NCI-H345 treated with DMSO at 0.1 percent for 48 hours (cell line): ENCODE measurements around the gene RBM20.

ENCODE experiments used
- DNase-seq: peaks from one replicate; lab custom pipeline; 2025; ENCODE audit not compliant: unreplicated experiment; lab: John Stamatoyannopoulos, UW

Gene RBM20

DNA sequence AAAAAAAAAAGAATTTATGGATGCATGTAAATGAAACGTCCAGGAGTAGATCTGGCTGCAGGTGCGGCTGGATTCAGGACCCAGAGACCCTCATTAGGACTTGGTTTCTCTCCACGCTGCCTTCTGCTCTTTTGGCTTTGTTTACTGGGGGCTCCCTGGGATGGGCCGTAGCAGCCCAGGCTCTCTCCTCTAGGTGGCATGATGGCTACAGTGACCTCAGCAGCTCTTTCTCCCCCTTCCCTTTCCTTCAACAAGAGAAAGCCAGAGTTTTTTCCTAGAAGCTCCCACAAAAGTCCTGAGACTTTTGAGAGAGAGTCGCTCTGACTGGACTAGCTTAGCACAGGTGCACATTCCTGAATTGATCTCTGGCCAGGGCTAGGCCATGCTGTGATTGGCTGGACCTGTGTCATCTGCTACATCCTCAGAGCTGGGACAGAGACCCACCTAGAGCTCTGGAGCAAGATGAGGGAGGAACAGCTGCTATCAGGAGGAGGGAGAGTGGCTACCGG is 159.7 kb downstream of the RBM20 start:
- no peak for DNase-seq

DNA sequence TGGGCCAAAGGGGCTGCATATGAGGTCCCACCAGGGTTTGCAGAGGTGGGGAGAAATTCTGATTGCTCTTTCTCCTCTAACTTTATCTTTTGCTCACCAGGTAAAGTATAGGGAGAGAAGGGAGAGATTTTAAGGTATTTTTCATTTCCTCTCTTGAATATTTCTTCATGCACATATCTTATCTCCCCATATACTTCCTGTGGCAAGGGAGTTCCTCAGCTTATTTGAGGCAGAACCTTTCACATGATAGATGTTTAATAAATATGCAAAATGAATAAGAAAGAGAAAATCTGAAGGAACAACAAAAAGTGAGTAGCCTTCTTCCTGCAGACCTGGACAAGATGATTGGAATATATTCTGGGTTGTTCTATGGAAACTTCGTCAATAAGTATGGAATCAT is 160.2 kb downstream of the RBM20 start:
- DNase-seq = no peak

DNA sequence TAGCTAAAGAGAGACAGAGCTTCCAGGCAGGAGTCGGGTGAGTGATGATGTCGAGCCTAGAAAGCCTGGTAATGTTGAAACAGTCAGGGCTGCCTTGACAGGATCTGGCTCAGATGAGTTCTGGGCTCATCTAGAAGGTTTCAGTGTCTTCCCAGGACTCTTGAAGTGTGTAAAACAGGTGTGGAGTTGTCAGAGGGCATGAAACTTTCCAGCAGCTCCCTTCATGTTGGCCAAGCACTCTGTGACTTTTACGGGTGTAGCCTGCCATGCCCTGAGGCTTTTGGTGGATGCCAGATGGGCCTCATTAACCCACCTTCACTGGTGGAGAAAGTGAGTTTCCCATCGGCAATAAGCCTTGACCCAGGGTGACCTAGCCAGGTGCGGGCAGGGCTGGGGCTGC is 161.2 kb downstream of the RBM20 start:
- DNase-seq = no peak

DNA sequence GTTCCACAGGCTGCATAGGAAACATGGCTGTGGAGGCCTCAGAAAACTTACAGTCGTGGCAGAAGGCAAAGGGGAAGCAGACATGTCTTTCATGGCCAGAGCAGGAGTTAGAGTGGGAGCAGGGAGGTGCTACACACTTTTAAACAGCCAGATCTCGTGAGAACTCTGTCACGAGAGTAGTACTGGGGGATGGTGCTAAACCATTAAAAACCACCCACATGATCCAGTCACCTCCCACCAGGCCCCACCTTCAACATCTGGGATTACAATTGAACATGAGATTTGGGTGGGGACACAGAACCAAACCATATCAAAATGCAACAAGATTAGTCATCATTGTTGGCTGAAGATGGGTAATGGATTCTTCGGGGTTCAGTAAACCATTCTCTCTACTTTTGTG is 162.2 kb downstream of the RBM20 start:
- DNase-seq = no peak

DNA sequence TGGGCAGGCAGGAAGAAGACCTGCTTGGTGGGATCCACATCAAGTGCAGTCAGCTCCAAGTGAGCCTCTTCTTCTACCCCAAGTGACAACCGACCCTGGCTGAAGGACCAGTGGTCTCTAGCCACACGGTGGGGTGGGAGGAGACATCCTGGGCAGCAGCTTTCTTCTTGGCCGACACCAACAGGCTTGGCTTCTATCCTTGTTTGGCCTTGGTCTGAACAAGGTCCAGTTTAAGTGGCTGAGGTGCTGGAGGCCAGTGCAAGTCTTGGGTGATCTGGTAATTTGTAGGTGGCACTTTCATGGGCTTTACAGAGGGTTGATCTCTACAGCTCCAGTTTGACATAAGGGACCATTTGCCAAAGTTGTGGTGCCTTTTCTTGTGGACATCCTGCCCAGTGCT is 164.0 kb downstream of the RBM20 start:
- no peak for DNase-seq

DNA sequence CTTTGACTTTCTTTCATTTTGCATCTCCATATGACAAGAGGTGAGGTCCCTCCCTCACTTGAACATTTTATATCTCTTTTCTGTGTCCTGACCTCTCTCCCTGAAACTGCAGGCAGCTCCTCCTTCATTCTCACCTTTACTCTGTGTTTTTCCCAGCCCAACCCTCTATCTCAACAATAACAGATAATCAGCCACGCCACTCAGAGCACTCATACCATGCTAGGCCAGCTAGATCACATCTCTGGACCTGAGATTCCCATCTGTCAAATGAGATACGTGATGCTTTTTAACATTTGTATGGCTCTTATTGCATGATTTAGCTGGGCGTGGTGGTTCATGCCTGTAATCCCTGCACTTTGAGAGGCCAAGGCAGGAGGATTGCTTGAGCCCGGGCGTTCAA is 164.5 kb downstream of the RBM20 start:
- DNase-seq = no peak

DNA sequence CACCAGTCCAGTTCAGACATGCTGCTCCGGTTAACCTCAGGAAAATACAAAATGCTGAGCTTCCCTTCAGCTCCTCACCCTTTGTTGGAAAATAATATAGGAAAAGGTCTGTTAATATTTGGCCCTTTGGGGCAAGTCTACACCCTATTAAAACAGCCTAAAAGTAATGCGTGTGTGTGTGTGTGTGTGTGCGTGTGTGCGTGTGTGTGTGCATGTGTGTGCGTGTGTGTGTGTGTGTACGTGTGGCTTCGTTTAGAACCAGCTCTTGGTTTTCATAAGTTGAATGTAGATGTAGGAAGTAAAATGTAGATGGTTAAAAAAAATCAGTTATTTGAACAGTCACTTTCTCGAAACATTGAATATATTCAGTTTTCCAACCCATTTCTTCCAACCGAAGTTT is 166.5 kb downstream of the RBM20 start:
- no peak for DNase-seq

DNA sequence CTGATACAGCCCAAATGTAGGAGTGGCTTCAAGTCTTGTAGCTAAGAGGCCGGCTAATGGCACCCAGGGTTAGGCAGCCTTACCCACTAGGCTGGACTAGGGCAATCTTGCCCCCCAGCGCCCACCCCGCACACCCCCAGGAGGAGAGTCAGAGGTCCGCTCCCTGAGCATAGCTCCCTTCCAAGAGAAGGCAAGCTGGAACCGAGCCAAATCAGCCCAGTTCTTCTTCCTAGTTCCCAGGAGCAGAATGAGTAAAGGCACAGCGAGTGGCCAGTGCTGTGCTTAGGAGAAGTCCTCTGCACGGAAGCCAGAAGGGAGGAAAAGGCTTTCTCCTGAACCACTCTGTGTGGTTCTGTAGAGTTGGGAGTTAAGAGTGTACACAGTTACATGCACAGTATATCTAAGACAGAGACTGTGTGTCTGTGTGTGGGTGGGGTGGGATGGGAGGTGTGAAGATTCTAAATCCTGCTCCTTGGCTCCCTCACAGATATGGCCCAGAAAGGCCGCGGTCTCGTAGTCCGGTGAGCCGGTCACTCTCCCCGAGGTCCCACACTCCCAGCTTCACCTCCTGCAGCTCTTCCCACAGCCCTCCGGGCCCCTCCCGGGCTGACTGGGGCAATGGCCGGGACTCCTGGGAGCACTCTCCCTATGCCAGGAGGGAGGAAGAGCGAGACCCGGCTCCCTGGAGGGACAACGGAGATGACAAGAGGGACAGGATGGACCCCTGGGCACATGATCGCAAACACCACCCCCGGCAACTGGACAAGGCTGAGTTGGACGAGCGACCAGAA is 167.8 kb downstream of the RBM20 start:
- no peak for DNase-seq

DNA sequence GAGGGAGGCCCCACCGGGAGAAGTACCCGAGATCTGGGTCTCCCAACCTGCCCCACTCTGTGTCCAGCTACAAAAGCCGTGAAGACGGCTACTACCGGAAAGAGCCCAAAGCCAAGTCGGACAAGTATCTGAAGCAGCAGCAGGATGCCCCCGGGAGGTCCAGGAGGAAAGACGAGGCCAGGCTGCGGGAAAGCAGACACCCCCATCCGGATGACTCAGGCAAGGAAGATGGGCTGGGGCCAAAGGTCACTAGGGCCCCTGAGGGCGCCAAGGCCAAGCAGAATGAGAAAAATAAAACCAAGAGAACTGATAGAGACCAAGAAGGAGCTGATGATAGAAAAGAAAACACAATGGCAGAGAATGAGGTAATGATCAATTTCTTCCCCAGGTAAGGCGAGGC is 168.4 kb downstream of the RBM20 start:
- DNase-seq = no peak

DNA sequence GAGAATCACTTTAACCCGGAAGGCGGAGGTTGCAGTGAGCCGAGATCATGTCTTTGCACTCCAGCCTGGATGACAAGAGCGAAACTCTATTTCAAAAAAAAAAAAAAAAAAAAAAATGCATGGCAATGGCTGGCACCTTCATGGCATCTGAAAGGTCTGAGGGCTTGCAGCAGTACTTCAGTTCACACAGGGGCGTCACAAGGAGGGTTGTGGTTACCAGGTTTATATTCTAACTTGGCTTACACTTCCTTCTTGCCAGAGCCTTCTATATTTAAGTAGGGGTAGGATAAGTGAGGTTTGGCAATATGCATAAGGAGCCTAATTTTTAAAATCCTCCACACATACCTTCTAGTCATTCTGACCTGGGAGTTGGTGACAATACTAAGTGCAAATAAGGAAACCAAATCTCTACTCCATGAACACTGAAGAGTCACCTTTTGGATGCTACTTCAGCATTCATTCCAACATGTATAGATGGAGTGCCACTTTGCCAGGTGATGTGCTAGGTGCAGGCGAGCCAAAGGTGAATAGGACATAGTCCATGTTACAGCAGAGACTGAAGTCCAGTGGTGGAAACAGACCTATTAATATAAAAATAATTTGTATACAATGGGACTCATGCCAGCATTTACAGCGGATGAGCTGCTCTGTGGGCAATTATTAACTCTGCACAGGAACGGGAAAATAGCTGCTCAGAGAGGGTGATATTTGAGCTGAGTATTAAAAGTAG is 169.8 kb downstream of the RBM20 start:
- DNase-seq = no peak

DNA sequence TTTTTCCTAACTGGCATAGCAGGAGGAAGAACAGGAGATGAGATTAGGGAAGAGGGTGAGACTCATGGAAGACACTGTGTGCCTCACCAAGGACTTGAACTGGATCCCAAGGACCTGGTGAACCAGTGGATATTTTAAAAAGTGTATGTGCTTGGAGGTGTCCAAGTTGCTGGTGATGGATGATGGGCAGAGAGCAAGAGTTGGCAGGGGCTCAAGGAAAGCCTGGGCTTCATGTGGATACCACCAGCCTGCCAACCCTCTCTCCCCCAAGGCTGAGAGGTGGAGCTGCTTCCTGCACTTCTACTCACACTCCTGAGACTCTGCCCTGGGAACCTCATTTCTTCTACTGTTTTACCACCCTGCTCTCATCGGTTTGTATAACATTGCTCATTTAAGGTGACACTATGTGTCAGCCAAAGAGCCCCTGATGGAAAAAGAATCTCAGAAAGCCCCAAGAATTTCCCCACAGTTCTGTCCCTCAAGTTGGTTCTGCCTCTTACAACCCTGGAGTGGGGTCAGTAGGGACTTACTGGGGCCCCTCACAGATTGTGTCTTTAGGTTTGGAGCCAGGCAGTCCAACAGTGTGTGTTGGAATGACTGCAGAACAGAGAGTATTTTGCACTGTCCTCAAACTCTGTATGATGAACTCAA is 171.3 kb downstream of the RBM20 start:
- DNase-seq = no peak

DNA sequence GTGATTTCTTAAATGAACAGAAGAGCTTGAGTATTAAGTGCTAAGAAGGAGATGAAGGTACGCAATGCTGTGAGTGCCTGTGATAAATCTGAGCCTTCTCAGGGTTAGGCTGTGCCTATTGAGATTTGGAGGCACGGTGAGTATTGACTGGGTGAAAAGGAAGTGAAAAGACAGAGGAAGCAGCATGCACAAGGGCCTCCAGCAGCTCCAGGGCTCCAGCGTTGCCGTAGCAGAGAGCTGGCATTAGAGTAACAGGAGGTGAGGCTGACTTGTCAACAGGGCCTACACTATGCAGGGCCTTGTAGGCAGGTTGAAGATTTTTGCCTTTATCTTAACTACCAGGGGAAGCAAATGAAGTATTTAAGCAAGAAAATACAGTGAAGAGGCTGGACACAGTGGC is 173.5 kb downstream of the RBM20 start:
- no peak for DNase-seq

DNA sequence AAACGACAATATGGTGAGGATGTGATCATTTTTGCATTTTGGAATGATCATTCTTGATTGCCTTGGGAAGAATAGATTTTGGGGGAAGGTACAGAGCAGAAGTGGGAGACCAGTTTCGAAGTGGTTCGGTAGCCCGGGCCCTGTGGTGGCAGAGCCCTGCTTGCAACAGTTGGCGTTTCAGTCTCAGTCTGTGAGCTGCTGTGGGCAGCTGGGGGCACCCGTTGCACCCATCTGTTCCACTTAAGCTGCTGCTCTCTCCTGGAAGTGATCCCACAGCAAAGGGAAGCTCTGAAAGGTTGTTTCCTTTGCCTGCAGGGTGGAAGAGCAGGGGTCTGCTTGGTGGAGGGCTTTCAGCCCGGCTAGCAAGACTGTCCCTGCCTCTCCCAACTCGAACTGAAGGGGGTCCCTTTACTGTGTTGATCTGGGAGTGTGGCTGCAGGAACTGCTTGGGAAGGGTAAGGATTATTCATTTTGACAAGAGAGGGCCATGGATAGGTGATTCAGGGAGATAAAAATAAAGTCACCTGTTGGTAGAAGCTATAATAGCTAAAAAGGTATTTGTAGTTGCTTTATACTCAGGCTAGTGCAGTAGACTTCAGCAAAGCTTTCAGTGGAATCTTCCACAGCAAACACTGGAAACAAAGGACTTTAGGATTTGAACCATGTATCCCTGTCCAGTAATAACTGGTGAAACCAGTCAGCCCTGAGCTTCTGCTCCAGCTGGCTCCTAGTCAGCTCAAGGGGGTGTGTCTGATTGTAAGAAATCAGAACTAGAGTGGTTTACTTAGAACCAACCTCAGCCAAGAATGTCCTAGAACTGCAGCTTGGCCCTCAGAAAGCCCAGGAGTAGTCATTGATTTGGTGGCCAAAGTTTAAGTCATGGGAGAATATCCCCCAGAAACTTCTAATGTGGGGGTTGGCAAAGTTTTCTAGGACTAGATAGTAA is 174.4 kb downstream of the RBM20 start:
- no peak for DNase-seq

DNA sequence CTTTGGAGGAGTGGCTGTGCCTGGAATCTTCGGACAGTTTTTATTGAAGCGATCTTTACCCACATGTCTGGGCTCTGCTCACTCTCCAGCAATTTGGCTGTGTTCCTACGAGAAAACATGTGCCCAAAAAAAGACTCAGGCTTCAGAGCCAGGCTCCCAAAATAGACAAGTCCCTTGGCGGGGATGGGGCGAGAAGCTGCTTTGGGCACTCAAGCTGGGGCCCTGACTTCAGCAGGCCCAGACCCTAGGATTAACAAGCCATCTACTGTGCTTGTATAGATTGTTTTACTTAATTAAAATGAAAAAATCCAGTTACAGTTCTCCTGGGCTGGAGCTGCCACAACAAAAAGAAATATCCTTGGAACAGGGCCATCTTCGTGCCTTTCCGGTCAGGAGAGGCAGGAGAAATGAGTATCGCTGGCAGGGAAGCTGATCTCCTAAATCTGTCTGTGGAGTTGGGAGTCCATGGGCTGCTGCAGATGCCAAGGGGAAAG is 176.2 kb downstream of the RBM20 start:
- DNase-seq = no peak

DNA sequence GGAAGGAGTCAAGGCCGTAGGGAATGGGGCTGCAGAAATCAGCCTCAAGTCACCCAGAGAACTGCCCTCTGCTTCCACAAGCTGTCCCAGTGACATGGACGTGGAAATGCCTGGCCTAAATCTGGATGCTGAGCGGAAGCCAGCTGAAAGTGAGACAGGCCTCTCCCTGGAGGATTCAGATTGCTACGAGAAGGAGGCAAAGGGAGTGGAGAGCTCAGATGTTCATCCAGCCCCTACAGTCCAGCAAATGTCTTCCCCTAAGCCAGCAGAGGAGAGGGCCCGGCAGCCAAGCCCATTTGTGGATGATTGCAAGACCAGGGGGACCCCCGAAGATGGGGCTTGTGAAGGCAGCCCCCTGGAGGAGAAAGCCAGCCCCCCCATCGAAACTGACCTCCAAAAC is 177.4 kb downstream of the RBM20 start:
- no peak for DNase-seq

DNA sequence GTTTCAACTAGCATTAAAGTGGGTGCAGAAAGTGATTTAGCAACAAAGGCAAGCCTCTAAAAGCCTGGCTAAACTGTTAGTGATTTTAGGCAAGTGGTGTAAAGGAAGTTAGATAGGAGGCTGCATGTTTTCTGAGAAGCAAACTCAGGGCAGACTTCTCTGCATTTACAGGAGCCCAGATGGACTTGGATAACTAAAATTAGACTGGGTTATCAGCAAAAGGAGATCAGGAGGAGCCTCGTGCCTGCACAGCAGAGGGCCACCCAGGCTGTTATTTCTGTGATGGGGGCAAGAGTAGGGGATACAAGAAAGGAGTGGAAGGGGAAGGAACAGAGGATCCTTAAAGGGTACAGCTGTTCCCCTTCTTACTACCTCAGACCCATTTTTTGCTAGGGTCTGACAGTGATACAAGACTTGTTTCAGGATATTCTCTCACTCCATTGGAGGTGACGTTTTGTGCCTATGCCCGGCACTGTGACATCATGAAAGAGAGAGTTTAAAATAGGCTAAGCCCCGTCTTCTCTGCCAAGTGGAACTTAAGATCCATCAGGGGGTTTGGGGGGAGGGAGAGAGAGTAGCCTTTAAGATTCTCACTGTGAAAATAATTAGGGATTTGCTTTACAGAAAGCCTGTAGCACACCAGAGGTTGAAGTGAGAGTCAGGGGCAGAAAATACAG is 178.0 kb downstream of the RBM20 start:
- DNase-seq = no peak

DNA sequence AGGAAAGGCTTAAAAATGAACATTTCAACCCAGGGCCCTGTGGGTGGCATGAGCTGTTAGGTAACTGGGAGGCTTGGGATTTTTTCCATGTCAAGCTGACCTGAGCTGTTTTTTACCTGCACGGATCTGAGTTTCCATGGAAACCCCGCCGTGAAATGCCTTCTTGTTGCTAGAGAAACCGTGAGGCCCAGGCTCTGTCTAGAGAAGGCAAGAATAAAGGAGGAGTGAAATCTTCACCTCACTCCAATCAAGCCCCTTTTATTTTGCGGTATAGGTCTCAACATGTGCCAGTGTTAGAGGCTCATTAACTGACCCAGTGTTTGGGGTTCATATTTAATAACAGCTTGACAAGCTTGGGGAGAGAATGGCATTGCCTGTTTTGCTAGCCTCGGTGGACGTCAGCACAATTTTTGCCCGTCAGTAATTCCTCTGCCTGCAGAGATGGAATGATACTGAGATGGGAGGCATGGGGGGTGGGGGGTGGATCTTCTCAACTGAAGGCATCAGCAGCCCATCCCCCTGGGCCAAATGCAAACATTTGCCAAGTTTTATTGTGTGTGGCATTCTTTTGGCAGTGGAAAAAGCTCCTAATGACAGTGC is 178.7 kb downstream of the RBM20 start:
- no peak for DNase-seq

DNA sequence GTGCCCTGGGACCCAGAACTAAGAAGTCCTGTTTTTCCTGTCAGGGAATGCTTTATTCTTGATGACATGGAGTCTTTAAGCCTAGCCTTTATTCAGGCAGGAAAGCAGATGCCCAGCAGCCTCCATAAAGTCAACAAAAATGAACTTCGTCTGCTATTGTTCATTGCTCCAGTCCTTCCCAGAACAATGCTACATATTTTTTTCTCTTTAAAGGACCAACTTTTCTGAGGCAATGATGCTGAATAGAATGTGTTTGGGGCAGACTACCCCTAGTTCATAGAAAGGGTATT is 180.0 kb downstream of the RBM20 start:
- DNase-seq = no peak

DNA sequence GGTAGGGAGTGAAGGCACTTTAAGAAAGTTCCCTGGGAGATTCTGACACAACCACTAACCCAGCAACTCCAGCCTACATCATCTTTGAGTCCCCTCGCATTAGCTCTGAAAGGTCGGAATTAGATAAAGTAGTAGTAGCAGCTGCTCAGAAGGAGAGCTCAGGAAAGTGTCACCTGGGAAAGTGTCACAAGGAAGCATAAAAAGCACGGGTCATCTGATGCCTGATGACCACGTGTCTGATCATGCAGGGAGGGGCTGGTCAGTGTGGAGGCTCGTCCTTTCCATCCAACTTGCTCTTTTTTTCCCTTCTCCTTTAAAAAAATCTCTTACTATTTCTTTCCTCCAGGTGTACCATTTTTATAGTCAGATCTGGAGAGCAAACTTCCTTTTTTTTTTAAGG is 180.5 kb downstream of the RBM20 start:
- no peak for DNase-seq

DNA sequence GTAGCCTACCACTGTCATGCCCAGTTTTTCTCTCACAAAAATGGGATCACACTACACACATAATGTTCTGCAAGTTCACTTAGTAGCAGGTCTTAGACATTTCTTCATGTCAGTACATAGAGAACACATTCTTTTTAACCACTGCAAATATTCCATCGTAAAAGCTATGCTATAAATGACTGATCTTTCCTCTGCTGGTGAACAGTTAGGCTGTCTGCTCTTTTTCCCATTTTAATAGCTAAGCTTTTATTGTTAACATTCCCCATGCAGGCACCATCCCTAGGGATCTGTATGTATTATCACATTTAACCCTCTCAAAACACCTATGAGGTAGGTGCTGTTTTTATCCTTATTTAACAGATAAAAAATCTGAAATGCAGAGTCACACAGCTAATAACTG is 181.4 kb downstream of the RBM20 start:
- no peak for DNase-seq
